ENCODE data around the gene DSTYK.
"Not testable (repeated sequence)": the region's sequence is repeated elsewhere in the genome, so short reads cannot be mapped to it uniquely, and the experiment has no call there.

Gene DSTYK

DNA sequence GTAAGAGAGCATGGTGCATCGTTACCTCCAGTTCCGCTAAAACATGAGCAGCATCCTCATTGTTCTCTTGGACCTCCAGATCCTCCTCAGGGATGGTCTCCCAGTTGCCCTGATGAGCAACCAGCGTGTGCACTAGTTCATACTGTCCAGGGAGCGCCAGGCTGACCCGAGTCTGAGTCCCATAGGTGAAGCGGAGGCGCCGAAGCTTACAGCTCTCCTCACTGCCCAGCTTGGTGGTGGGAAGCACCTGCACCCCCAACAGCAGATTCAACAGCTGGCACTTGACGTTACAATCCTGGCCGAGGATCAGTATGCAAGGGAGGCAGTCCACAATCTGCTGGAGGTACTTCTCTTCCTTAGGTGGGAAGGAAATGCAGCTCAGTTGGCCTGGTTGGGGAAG, 24.1 kb downstream of the DSTYK start:
- TF ChIP-seq, protein P1, sequence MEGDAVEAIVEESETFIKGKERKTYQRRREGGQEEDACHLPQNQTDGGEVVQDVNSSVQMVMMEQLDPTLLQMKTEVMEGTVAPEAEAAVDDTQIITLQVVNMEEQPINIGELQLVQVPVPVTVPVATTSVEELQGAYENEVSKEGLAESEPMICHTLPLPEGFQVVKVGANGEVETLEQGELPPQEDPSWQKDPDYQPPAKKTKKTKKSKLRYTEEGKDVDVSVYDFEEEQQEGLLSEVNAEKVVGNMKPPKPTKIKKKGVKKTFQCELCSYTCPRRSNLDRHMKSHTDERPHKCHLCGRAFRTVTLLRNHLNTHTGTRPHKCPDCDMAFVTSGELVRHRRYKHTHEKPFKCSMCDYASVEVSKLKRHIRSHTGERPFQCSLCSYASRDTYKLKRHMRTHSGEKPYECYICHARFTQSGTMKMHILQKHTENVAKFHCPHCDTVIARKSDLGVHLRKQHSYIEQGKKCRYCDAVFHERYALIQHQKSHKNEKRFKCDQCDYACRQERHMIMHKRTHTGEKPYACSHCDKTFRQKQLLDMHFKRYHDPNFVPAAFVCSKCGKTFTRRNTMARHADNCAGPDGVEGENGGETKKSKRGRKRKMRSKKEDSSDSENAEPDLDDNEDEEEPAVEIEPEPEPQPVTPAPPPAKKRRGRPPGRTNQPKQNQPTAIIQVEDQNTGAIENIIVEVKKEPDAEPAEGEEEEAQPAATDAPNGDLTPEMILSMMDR (IDR thresholded peaks at IDR 0.05; ENCODE audit: borderline replicate concordance, control extremely low read depth, extremely low read depth, insufficient read depth, missing control alignments): no peak
- in situ Hi-C loops (cut with MboI; ENCODE audit: low sequenced_read_pairs, unreplicated experiment): no loop called here
- no peak for DNase-seq (ENCODE audit: low spot score)

DNA sequence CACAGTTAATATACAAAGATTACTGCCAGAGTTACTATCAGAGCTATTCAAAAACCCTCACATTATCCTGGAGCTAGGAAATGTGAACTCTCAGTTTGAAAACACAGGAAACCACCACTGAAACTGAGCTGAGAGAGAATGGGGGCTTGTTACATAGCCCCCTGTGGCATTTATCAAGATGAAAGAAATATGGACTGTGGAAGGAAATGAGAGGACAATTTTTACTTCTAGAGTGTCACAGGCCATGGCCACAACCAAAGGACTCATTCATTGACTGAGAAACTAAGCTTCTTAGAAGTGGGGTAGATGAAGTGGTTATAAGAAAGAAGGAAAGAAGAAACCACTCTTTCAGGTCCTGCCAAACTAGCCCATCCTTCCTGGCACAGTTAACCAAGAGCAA, 25.3 kb downstream of the DSTYK start:
- DNase-seq (ENCODE audit: low spot score): no peak
- in situ Hi-C loops (cut with MboI; ENCODE audit: low sequenced_read_pairs, unreplicated experiment): no loop called here
- TF ChIP-seq, protein P1 (IDR thresholded peaks at IDR 0.05; ENCODE audit: borderline replicate concordance, control extremely low read depth, extremely low read depth, insufficient read depth, missing control alignments): no peak

DNA sequence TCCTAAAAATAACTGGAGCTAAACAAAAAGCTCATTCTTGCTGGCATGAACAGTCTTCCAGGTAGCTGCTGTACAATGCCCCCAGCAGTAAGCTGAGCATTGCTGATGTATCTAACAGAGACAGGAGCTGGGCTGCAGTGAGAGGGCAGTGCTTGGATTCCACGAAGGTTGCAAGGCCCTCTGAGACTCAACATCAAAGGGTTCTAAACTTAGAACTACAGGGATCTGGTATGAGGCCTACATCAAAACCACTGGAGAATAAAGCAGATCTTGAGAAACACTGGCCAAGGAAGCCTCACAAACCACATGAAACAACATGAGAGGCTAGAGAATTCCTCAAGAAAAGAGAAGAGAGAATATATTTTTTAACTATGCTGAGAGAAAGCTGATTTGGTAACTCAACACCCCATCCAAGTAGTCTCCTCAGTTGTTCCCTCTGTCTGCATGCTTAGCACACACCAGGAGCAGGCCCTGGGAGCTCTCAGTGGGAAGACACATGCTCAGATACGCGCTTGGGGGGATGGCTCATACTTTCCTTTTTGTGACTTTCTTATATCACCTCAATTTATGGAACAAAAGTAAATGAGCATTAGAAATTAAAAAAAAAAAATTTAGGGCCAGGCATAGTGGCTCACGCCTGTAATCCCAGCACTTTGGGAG, 27.7 kb downstream of the DSTYK start:
- TF ChIP-seq, protein P1 (IDR thresholded peaks at IDR 0.05; ENCODE audit: borderline replicate concordance, control extremely low read depth, extremely low read depth, insufficient read depth, missing control alignments): no peak
- DNase-seq (ENCODE audit: low spot score): no peak
- in situ Hi-C loops (cut with MboI; ENCODE audit: low sequenced_read_pairs, unreplicated experiment): no loop called here

DNA sequence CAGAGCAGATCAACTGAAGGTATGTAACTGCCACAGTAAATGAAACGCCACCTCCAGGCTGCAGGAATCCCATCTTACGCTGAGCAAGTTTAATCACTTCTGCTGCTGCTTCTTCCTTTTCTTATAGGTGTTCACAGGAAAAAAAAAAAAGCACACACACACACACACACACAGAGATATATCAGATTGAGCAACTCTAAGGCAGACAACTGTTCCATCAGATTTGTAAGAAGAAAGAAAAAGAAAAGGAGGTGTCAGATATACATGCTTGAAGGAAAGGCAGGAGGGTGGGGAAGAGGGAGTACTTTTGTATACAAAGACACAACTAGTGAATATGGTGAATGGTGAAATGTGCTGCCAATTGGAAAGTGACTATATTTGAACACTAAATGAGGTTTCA, 28.6 kb downstream of the DSTYK start:
- TF ChIP-seq, protein P1 (IDR thresholded peaks at IDR 0.05; ENCODE audit: borderline replicate concordance, control extremely low read depth, extremely low read depth, insufficient read depth, missing control alignments): no peak
- no peak for DNase-seq (ENCODE audit: low spot score)
- in situ Hi-C loops (cut with MboI; ENCODE audit: low sequenced_read_pairs, unreplicated experiment): no loop called here

DNA sequence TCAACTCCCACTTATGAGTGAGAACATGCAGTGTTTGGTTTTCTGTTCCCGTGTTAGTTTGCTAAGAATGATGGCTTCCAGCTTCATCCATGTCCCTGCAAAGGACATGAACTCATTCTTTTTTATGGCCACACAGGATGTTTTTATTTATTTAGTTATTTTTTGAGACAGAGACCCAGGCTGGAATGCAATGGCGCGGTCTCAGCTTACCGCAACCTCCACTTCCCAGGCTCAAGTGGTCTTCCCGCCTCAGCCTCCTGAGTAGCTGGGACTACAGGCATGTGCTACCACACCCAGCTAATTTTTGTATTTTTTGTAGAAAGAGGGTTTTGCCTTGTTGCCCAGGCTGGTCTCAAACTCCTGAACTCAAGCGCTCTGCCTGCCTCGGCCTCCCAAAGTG, 31.2 kb downstream of the DSTYK start:
- in situ Hi-C loops (cut with MboI; ENCODE audit: low sequenced_read_pairs, unreplicated experiment); DNase-seq (ENCODE audit: low spot score): not testable (repeated sequence)

DNA sequence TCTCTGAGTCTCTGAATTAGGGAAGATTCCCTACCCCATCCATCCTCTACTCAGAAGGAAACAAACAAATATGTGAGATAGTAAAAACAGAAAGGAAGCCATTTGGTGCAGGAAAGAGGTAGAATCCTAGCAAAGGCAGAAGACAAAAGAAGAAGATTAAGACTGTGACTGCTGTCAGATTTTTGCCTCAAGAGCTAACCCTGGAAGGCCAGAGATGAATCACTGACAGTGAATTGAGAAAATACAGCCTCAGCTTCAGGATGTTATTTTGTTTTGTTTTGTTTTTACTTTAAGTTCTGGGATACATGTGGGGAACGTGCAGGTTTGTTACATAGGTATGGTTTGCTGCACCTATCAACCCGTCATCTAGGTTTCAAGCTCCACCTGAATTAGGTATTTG, 31.7 kb downstream of the DSTYK start:
- TF ChIP-seq, protein P1 (IDR thresholded peaks at IDR 0.05; ENCODE audit: borderline replicate concordance, control extremely low read depth, extremely low read depth, insufficient read depth, missing control alignments): no peak
- no peak for DNase-seq (ENCODE audit: low spot score)
- in situ Hi-C loops (cut with MboI; ENCODE audit: low sequenced_read_pairs, unreplicated experiment): no loop called here

DNA sequence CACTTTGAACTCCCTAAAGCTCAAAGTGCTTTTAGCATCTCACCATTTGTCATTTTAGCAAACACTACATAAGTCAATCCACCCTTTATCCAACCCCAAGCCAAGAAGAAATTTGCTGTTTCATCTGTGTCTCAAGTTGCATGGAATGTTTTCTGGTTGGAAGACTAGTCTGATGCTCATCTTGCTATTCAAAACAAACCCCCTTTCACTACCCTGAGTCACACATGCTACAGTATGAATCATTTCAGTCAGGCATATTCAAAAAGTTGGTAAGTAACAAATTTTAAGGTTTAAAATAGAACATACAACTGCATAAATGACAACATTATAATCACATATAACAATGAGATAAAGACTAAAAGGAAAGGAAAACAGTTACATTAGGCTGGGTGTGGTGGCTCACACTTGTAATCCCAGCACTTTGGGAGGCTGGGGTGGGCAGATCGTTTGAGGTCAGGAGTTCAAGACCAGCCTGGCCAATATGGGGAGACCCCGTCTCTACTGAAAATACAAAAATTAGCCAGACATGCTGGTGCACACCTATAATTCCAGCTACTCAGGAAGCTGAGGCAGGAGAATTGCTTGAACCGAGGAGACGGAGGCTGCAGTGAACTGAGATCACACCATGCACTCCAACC, 38.7 kb downstream of the DSTYK start:
- no peak for DNase-seq (ENCODE audit: low spot score)
- in situ Hi-C loops (cut with MboI; ENCODE audit: low sequenced_read_pairs, unreplicated experiment): no loop called here

More for the DNA sequence above, 38.7 kb downstream of the DSTYK start:
- TF ChIP-seq, protein P1 (IDR thresholded peaks at IDR 0.05; ENCODE audit: borderline replicate concordance, control extremely low read depth, extremely low read depth, insufficient read depth, missing control alignments): no peak
